EL (cell line): ENCODE results near the gene PXYLP1.

Source experiments
- DNase-seq: peaks from one replicate; pipeline ENCODE4 v3.0.0-alpha.2; 2016

The PXYLP1 gene

GRCh38 chr3:141328286-141329166 is 96.9 kb downstream of the PXYLP1 start:
- DNase-seq: no peak

GRCh38 chr3:141330235-141330634 is 98.6 kb downstream of the PXYLP1 start:
- no peak for DNase-seq

- DNase-seq: peak; percentile 29
These were observed 99.2 kb downstream of the PXYLP1 start for GRCh38 chr3:141330718-141331376.

GRCh38 chr3:141331377-141332318 is 100.0 kb downstream of the PXYLP1 start:
- peak; percentile 100 for DNase-seq

GRCh38 chr3:141332416-141332815 is 100.8 kb downstream of the PXYLP1 start:
- no peak for DNase-seq

- peak; percentile 44 for DNase-seq
These were observed 102.4 kb downstream of the PXYLP1 start for GRCh38 chr3:141333836-141334626.

GRCh38 chr3:141334627-141335250 is 103.1 kb downstream of the PXYLP1 start:
- no peak for DNase-seq

GRCh38 chr3:141335531-141336061 is 104.0 kb downstream of the PXYLP1 start:
- peak; percentile 63 for DNase-seq

- DNase-seq: peak; percentile 85
These were observed 105.3 kb downstream of the PXYLP1 start for GRCh38 chr3:141336672-141337522.

- DNase-seq: no peak
These were observed 105.9 kb downstream of the PXYLP1 start for GRCh38 chr3:141337523-141337854.

- no peak for DNase-seq
These were observed 106.4 kb downstream of the PXYLP1 start for GRCh38 chr3:141337991-141338390.

GRCh38 chr3:141338881-141339280 is 107.3 kb downstream of the PXYLP1 start:
- no peak for DNase-seq

GRCh38 chr3:141341536-141341935 is 109.9 kb downstream of the PXYLP1 start:
- no peak for DNase-seq

- DNase-seq: no peak
These were observed 110.8 kb downstream of the PXYLP1 start for GRCh38 chr3:141342386-141342785.

GRCh38 chr3:141343077-141343476 is 111.5 kb downstream of the PXYLP1 start:
- no peak for DNase-seq

- no peak for DNase-seq
These were observed 112.2 kb downstream of the PXYLP1 start for GRCh38 chr3:141343865-141344271.
